CD4-positive, alpha-beta T cell treated with Interleukin-17A for 1 hour (primary cell): ENCODE measurements around the gene MAML2.

Experiments
- DNase-seq: peaks from one replicate; pipeline ENCODE4 v3.0.0-alpha.2; 2020

MAML2 gene

GRCh38 chr11:96316869-96317268, 26.1 kb downstream of the MAML2 start:
- DNase-seq = no peak

DNA sequence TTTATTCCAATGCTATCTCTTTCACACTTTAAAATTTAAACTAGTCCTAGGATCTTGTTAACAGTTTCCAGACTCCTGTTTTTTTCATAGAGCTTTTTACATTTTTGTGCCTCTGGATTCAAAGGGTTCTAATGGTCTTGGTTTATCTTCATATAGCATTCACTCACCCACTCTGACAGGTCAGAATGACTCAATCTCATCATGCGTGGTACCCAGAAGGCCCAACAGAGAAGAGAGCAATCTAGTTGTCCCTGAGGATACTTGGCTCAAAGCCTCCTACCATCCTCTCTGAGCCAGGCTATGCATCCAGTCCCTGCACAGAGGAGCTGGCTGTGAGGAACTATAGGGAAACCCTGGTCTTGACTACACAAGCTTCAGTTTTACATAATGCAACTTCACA, 27.5 kb downstream of the MAML2 start:
- no peak for DNase-seq

DNA sequence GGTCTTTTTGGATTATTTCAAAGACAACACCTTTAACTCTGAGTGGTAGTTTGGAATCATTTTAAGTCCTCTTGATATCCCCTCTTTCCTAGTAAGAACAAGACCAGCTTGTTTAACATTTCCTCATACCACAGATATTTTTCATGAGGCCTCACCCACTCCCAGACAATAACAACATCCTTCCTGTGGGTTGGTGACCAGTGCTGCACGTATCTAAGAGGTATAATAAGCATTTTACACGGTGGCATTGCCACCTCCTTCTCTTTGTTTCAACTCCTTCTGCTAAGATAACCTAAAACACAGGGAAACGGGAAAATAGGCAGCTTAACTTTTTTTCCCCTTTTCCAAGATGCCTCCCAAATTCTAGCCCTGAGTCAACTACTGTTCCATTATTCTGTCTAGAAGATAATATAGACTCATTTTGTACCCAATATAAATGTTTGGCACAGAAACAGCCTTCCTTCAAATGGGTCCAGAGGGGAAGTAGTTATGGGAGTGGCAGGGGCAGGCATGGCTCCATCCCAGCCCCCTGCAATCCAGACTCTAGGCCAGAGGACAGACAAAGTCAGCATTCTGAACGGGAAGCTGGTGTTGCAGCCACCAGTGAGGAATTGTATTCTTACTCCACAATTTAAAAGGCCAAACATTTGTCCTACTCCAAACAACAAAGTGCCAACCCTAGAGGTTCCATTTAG, 28.5 kb downstream of the MAML2 start:
- no peak for DNase-seq

DNA sequence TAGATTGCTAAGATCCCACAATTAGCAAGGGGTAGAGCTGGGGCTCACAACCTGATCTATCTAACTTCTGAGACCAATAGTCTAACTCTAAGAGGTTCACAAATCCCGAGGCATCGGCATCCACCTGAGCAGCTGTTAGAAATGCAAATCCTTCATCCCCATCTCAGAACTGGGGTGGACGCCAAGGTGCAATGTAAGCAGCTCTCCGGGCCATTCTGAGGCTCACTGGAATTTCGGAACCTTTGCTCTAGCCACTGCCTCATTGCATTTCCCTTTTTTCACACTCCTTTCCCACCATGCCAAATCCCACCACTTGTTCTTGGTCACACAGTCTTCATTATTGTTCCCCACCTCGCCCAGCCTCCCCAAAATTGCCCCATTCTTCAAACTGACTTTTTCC, 29.8 kb downstream of the MAML2 start:
- no peak for DNase-seq

DNA sequence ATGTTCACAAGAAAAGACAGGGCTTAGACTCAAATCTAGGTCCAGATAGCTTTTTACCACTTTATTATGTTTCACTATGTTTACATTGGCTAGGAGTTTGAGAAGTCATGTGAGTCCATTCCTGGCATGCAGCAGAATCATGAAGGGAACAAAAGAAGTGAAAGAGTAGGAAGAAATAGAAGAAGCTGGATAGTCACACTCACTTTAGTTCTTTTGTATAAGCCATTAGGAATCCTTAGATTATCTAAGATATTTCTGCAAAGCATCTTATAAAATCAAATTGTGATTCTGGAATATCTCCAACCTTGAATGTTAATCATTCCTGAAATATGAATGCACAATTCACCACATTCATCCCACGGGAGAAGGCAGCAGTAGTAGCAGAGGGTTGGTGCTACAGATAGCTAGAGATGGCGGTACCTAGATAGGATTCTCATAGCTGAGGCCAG, 31.9 kb downstream of the MAML2 start:
- DNase-seq = no peak

DNA sequence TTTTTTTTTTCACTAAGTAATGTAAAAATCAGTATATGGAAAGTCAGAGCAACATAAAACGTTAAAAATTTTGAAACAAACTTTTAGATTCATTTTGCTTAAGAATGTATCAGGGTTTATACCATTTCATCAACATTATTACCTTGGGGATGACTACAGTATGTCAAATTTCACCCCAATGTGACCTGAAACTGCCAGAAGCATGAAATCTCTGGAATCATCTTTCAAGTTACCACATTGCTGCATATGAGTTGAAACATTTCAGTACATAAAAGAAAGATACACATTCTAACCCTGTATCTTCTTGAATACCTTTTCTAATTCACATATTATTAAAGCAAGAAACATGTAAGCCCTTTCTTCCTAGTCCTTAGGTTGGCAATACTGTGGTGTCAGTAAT, 32.8 kb downstream of the MAML2 start:
- no peak for DNase-seq

- DNase-seq = no peak
Measured at GRCh38 chr11:96309643-96310017, 33.4 kb downstream of the MAML2 start.

GRCh38 chr11:96309016-96309642, 33.9 kb downstream of the MAML2 start:
- no peak for DNase-seq

GRCh38 chr11:96307776-96308140, 35.2 kb downstream of the MAML2 start:
- no peak for DNase-seq

DNA sequence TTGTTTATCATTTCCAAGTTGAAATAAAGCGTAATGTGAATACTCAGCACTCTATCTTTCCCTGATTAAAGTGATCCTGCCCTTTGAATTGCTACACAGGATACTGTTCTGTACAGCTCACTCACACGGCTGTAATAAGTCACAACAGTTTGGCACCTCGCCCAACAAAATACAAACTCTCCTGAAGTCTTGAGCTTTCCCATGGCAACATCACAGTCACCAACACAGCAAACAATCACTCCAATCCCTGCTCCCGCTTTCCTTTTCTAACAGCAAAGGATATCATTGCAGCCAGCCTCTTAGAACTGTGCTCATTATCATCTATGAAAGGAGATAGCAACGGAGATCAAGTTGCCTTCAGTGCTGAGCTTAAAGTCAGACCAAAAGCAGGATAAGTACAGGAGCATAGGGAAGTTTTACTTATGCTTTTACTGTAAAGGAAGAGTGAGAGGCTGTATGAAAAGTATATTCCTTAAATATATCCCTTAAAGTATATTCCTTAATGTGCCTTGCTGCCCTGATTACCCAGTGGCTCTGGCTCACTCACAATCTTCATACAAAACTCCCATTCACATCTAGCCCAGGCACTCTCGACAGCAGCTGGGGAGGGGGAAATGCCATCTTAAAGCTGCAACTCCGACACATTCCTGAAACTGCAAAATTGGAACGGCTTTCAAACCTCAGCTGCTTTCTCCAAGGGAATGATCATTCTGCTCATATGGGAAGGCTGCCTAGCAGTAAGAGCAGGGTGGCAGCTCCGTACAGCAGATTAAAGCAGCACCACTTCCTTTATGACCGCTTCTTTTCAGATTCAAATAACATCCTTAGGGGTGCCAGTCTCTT, 35.8 kb downstream of the MAML2 start:
- no peak for DNase-seq

GRCh38 chr11:96306600-96306932, 36.4 kb downstream of the MAML2 start:
- DNase-seq = no peak

DNA sequence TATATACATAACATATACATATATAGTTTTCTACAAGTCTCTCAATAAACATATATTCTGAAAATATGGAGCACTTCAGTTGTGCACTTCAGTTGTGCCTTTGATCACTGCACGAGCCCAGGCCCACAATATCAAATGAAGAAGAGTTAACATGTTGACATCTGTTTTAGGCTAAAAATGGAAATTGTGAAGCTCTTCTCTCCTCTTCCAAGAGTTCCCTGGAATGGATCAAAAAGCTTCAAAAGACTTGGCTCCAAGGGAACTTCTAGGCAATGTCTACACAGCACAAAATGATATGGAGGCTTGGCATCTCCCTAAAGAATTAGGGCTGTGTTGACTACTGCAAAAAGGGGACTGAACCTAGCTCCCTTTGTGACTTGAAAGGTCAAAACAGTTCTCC, 36.9 kb downstream of the MAML2 start:
- no peak for DNase-seq

DNA sequence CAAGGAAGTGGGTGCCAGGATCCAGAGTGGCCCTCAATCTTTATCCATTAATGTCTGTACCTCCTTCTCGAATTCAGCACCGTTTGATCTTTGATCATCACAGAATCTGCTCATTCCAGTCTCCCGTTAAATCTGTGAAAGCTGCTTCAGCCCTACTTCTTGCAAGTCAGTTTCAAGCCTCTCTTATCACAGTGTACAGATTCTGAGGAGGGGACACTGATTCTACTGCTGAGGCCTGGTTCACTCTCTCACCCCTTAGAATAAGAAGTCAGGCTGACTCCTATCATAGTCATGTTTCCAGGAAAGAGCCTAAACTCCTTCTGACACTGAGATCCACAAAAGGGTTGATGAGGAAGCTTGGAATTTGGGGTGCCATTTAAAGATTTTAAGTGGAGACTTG, 39.0 kb downstream of the MAML2 start:
- DNase-seq = no peak

- no peak for DNase-seq
Measured at GRCh38 chr11:96303064-96303463, 39.9 kb downstream of the MAML2 start.

DNA sequence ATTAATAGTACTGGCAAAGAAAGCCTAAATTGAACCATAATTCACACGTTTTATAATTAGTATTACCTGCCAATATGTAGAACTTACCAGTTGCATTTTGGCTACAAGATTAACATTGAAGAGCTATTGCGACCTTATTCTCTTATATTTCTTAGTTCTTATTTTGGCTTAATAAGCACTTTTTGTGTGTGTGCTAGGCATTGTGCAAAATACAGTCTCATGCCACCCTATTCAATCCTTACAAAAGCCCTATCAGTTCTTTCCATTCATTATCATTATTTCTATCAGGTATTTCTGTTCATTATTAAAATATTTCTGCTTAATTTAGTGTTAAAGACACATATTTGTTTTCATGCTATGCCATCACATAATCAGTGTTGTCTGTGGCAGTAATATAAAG, 41.2 kb downstream of the MAML2 start:
- no peak for DNase-seq

GRCh38 chr11:96299155-96299888, 43.7 kb downstream of the MAML2 start:
- DNase-seq = no peak

GRCh38 chr11:96295369-96295768, 47.6 kb downstream of the MAML2 start:
- no peak for DNase-seq

- DNase-seq = no peak
Measured at GRCh38 chr11:96294289-96294688, 48.7 kb downstream of the MAML2 start.

DNA sequence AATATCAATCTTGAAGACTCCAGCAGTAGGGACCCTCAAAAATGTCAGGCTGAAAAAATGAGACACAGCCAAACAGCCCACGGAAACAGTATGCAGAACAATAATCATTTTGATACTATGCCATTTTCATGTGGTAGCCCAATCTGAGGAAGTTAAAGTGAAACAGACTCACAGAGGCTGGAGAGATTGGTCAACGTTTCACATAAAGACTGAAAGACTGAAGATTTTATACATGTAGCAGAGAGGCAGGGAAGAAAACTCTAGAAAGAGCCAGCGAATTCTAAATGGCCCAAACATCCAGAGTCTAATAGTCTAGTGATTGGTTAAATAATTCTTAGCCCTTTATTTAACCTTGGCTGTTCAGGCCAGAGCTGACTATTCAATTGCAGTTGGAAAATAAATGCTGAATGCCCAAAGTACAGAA, 49.4 kb downstream of the MAML2 start:
- DNase-seq = peak; percentile 25

DNA sequence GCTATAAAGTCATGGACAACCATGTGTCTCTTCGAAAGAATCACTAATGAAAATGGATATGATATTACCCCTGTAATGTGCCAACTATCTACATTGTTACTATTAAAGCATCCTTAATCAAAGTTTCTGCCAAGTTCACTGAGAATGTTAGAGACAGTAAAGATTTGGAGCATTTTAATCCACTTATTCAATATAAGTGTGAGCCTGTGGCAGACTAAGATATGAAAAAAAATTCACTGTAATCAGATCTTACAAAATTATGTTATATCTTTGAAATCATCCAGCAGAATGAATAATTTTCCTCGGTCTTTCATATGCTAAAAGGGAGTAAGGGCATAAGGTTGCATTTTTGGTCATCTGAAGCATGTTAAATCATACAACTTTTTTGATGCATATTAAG, 49.9 kb downstream of the MAML2 start:
- no peak for DNase-seq

DNA sequence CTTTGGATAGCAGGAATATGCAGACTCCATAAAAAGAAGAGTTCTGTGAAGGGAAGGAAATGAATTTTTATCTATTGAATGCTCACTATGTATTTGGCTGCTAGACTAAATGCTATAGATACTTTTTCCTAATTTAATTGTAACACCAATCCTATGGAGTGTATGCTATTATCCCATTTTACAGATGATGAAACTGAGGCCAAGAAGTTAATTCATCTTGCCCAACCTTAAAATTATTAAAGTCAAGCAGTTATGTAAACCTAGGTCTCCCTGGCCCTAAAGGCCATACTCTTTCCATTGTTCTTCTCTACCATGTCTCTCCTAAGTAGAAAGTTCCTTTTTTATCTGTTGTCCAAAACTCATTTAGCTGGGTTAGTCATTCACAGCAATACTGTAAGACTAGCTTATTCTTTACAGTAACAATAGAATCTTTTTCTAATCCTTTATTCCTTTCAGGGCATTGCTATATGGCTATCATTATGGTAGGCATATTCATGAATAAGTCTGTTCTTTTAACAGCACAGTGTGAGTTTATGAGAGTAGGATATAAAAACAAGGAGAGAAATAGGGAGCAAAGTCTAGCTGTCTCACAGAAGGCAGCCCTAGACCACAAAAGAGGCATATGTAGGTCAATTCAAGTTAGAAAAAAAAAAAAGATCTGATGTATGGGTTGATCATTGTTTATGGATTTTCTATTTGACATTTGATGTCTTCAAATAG, 50.5 kb downstream of the MAML2 start:
- DNase-seq = no peak

DNA sequence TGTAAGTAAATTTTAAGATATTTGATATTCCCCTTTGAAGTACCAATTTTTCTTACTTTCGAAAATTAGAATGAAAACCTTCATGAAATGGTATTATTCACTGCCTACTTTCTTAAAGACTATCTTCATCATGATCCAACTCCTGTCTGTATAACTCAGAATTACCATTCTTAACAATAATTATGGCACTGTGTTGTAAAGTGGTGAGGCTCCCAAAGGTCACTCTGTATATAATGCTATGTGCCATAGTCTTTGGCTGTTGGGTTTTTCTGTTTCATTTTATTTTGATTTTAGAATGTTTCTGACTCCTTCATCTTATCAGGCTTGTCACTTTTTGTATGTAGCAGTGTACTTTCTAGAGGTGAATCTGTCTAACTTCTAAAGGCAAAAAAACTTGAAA, 52.4 kb downstream of the MAML2 start:
- DNase-seq = no peak

- DNase-seq = no peak
Measured at GRCh38 chr11:96290031-96290430, 53.0 kb downstream of the MAML2 start.
